B cell (primary cell): ENCODE results near the gene SRR. TPM values are rescaled to one million over a fixed set of nuclear protein-coding genes. Genes with fewer than 3 reads are reported as not detected.

Experiments used
- ATAC-seq: fragments of 200-7000 bp; cut with Tn5 transposase; one replicate; pipeline ENCODE4 v1.10.0; 2021; ENCODE audit warnings: low read depth, mild to moderate bottlenecking, moderate number of reproducible peaks, moderate library complexity
- CTCF ChIA-PET: fragments of 350-600 bp; sonication (Branson Sonifier 250); formaldehyde crosslinking; loops from one replicate; lab custom pipeline; 2021; ENCODE audit warnings: antibody characterized with exemption, inconsistent platforms; lab: Charles Lee
- POLR2A ChIA-PET: fragments of 350-600 bp; sonication (Branson Sonifier 250); formaldehyde crosslinking; loops from one replicate; lab custom pipeline; 2021; ENCODE audit warnings: antibody characterized with exemption; lab: Charles Lee
- DNase-seq: peaks from one replicate; pipeline ENCODE4 v3.0.0; 2013
- H2AFZ ChIP-seq: 2 replicates; pipeline ENCODE4 v1.6.1; 2012; ENCODE audit warnings: mild to moderate bottlenecking, low read depth, low read length; ENCODE audit not compliant: insufficient read depth, poor library complexity, severe bottlenecking
- H3K27ac ChIP-seq, 2 donors: 1 replicate in 1 of 2; 2 replicates in 1 of 2; pipeline ENCODE4 v1.5.1; 2012 to 2013; ENCODE audit warnings: low read length in 2 of 2, mild to moderate bottlenecking in 2 of 2, moderate library complexity in 1 of 2
- H3K27me3 ChIP-seq, 4 experiments: fragments of 200-600 bp in 1 of 4; sonication (generic) in 1 of 4; replicated peaks in 1 of 4; 1 replicate in 2 of 4; 2 replicates in 2 of 4; pipeline versions ENCODE4 v1.6.1 to v1.7.0; 2013 to 2016; ENCODE audit warnings: low read length in 3 of 4, mild to moderate bottlenecking in 2 of 4, mixed read lengths in 1 of 4, moderate library complexity in 1 of 4; ENCODE audit not compliant: insufficient read depth in 4 of 4, control insufficient read depth in 3 of 4; ENCODE audit errors: control extremely low read depth in 1 of 4
- H3K36me3 ChIP-seq, 2 experiments: replicated peaks in 1 of 2; 1 replicate in 1 of 2; 2 replicates in 1 of 2; pipeline versions ENCODE4 v1.6.1 to v1.7.1; 2013; ENCODE audit warnings: low read length in 1 of 2; ENCODE audit not compliant: insufficient read depth in 2 of 2, control insufficient read depth in 1 of 2; ENCODE audit errors: control extremely low read depth in 1 of 2, extremely low read depth in 1 of 2
- H3K4me1 ChIP-seq, 2 donors: fragments of 200-600 bp in 1 of 2; sonication (generic) in 1 of 2; 1 replicate in 1 of 2; 2 replicates in 1 of 2; pipeline versions ENCODE4 v1.5.1 to v1.6.1; 2013 to 2017; ENCODE audit warnings: low read length in 2 of 2; ENCODE audit not compliant: control insufficient read depth in 2 of 2, insufficient read depth in 2 of 2
- H3K4me2 ChIP-seq: replicated peaks from 2 replicates; pipeline ENCODE3; 2012; ENCODE audit warnings: mild to moderate bottlenecking, low read depth, low read length; ENCODE audit not compliant: poor library complexity, severe bottlenecking
- H3K4me3 ChIP-seq, 5 experiments: fragments of 200-600 bp in 1 of 5; sonication (generic) in 1 of 5; 1 replicate in 3 of 5; 2 replicates in 2 of 5; pipeline versions ENCODE4 v1.5.1 to v1.7.0; 2011 to 2016; ENCODE audit warnings: low read length in 4 of 5, mild to moderate bottlenecking in 4 of 5, low read depth in 2 of 5, control low read depth in 1 of 5, moderate library complexity in 1 of 5; ENCODE audit not compliant: insufficient read depth in 1 of 5; ENCODE audit errors: control extremely low read depth in 1 of 5, extremely low read depth in 1 of 5
- H3K79me2 ChIP-seq: fragments of 200-600 bp; sonication (generic); one replicate; pipeline ENCODE4 v1.6.0; 2016; ENCODE audit warnings: low read length; ENCODE audit not compliant: control insufficient read depth, insufficient read depth
- H3K9ac ChIP-seq: fragments of 200-600 bp; sonication (generic); 2 replicates; pipeline ENCODE4 v1.6.1; 2017; ENCODE audit warnings: mild to moderate bottlenecking, low read length, moderate library complexity
- H3K9me3 ChIP-seq, 3 donors: one replicate each; pipeline versions ENCODE4 v1.6.1 to v1.7.1; 2013; ENCODE audit warnings: low read length in 2 of 3; ENCODE audit not compliant: control insufficient read depth in 2 of 3, insufficient read depth in 1 of 3; ENCODE audit errors: control extremely low read depth in 1 of 3
- H4K20me1 ChIP-seq: 2 replicates; pipeline ENCODE4 v1.6.0; 2012; ENCODE audit warnings: mild to moderate bottlenecking, low read length; ENCODE audit not compliant: insufficient read depth, control insufficient read depth, poor library complexity, severe bottlenecking
- H3K27ac Mint-ChIP-seq: one replicate; pipeline ENCODE4 v1.8.0; 2021; ENCODE audit warnings: mixed read lengths
- H3K27me3 Mint-ChIP-seq: one replicate; pipeline ENCODE4 v1.8.0; 2021; ENCODE audit warnings: mixed read lengths
- H3K4me1 Mint-ChIP-seq: one replicate; pipeline ENCODE4 v1.8.0; 2021; ENCODE audit warnings: mixed read lengths
- H3K4me3 Mint-ChIP-seq: one replicate; pipeline ENCODE4 v1.8.0; 2021; ENCODE audit warnings: mixed read lengths
- H3K9me3 Mint-ChIP-seq: one replicate; pipeline ENCODE4 v1.8.0; 2022; ENCODE audit warnings: mixed read lengths; ENCODE audit not compliant: insufficient read depth
- EZH2 ChIP-seq: IDR thresholded peaks from 2 replicates; pipeline ENCODE4 v1.6.1; 2012; ENCODE audit warnings: borderline replicate concordance, low read depth, mild to moderate bottlenecking, moderate library complexity, low read length; ENCODE audit not compliant: insufficient read depth, poor library complexity, severe bottlenecking
- WGBS: methylation state at CpG from one replicate; pipeline ENCODE4 v1.1.5; 2013; ENCODE audit warnings: missing lambda C conversion rate; ENCODE audit not compliant: insufficient coverage; 5-methylcytosine and 5-hydroxymethylcytosine counted together
- intact Hi-C: fragments of 100-400 bp; cut with micrococcal nuclease; formaldehyde crosslinking; loops from one replicate; pipeline ENCODE4 v1.10.0; 2022
- polyA plus RNA-seq: library from polyadenylated mRNA; depleted of rRNA; stranded (reverse); fragments of >200 nt; gene quantifications from 2 replicates; pipeline ENCODE4 v1.2.3, GENCODE V29; 2012
- total RNA-seq, 2 donors: library from RNA; stranded (reverse); fragments of 120-200 nt in 1 of 2; gene quantifications; 1 replicate in 1 of 2; 2 replicates in 1 of 2; pipeline versions ENCODE4 v1.2.3 to v1.2.4, GENCODE V29; 2013 to 2022
- TF ChIP-seq, protein P1 (sequence below): fragments of 200-600 bp; IDR thresholded peaks from one replicate; pipeline ENCODE4 v1.8.0; 2022; ENCODE audit warnings: antibody characterized with exemption, mild to moderate bottlenecking

SRR gene
- total and polyA plus RNA-seq, 2 donors (not counting 1 experiment from before 2014, with no cell fraction given): 2.6 to 5.1 TPM

DNA sequence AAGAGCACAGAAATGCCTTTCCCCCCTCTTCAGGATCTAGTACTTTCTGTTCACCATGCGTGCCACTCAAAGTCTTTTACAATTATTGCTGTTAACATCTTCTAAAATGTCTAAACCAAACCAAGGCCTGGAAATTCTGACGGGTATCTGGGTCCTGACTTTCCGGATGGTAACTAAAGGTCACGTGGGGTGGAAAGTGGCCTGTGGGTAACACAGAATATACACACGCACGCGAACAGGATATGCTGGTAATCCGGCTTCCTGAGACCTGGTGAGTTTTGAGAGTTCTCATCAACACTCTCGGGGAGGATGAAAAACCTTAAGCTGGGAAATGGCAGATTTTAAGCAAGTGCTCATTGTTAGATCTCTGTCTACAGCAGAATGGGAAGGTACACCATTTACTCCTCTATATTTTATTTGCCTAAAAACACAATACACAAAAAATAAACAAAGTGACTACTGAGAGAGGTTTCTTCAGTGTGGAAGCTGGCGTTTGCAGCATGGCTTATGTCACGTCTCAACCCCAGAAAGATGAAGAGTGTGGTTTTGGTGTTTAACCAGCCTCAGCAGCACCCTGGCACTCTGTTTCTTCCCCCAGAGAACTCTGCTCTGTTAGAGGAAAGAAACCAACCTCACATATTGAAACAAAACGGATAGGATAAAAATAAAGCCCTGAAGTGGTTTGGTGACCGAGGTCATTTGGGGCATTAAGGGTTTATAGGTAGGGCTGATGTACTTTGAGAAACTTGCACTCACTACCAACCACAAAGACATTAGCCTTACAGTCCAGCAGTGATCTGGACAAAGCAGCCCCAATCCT, 37.5 kb upstream of the SRR start:
- TF ChIP-seq, protein P1, sequence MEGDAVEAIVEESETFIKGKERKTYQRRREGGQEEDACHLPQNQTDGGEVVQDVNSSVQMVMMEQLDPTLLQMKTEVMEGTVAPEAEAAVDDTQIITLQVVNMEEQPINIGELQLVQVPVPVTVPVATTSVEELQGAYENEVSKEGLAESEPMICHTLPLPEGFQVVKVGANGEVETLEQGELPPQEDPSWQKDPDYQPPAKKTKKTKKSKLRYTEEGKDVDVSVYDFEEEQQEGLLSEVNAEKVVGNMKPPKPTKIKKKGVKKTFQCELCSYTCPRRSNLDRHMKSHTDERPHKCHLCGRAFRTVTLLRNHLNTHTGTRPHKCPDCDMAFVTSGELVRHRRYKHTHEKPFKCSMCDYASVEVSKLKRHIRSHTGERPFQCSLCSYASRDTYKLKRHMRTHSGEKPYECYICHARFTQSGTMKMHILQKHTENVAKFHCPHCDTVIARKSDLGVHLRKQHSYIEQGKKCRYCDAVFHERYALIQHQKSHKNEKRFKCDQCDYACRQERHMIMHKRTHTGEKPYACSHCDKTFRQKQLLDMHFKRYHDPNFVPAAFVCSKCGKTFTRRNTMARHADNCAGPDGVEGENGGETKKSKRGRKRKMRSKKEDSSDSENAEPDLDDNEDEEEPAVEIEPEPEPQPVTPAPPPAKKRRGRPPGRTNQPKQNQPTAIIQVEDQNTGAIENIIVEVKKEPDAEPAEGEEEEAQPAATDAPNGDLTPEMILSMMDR: no peak
- intact Hi-C loops: no loop called here
- H3K79me2 ChIP-seq: peaks cover 21% of the 10 kb centered on the region
- peak overlapping the region; percentile 42 for H2AFZ ChIP-seq
- ChIA-PET CTCF (interaction anchor here (0.5 to 3.4 kb wide), 4 partner anchors 21 to 393 kb away, joined by 3 to 20 read pairs (median 4); partner anchors contain the start of gene HIC1), POLR2A (interaction anchor here (0.6 kb wide), 1 partner anchor 51 kb away, joined by 3 read pairs; no protein-coding TSS in a partner anchor)
- whole genome bisulfite sequencing: 60% methylated on average over 1 of the region's 13 CpGs
- Mint-ChIP-seq H3K4me3 (peak overlapping the region; percentile 80), H3K27ac (peak overlapping the region; percentile 90), H3K4me1 (peaks cover 17% of the 10 kb centered on the region), H3K27me3 (no peaks in the 10 kb centered on the region), H3K9me3 (no peaks in the 10 kb centered on the region)
- peaks cover 15 to 22% of the 10 kb centered on the region in 2 donors for H3K4me1 ChIP-seq
- H3K9me3 ChIP-seq: no peaks in the 10 kb centered on the region
- peak overlapping the region; percentile 78 to 90 for H3K27ac ChIP-seq
- H4K20me1 ChIP-seq: no peaks in the 10 kb centered on the region
- H3K4me2 ChIP-seq: peak overlapping the region; percentile 57
- DNase-seq (peak; percentile 69), ATAC-seq (peak; percentile 83)
- no peaks in the 10 kb centered on the region for H3K27me3 ChIP-seq
- peaks cover 1 to 13% of the 10 kb centered on the region in 2 experiments for H3K36me3 ChIP-seq
- H3K9ac ChIP-seq: peak overlapping the region; percentile 51
- peak overlapping the region in 2 of 5 experiments; percentile 26 to 27 for H3K4me3 ChIP-seq

DNA sequence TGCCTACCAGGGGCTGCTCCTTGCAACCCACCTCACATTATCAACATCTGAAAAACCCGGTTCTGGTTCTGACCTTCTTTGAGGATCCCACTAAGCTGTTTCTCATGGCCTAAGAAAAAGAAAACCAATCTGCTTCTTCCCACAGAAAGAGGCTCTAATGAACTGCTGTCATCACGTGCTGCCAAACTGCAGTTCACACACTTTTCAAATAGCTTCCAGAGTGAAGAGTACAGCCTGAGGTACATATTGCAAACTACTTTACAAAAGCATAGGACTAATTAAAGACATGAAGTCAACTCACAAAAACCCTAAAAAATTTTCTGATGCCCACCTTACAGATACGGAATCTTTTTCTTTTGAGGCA, 36.9 kb upstream of the SRR start:
- DNase-seq: no peak
- intact Hi-C loops: no loop called here
- Histone ChIP-seq H3K79me2 (peaks cover 20% of the 10 kb centered on the region), H3K27ac (peak overlapping the region; percentile 78 to 90), H3K4me3 (no peak overlapping the region), H3K27me3 (no peaks in the 10 kb centered on the region), H3K9ac (peak overlapping the region; percentile 51), H4K20me1 (no peaks in the 10 kb centered on the region), H2AFZ (peak overlapping the region; percentile 42), H3K36me3 (peaks cover 1 to 13% of the 10 kb centered on the region in 2 experiments), H3K9me3 (no peaks in the 10 kb centered on the region), H3K4me2 (peak overlapping the region; percentile 57), H3K4me1 (peaks cover 15 to 22% of the 10 kb centered on the region in 2 donors)
- ATAC-seq: no peak
- TF ChIP-seq, protein P1: no peak
- TF ChIP-seq EZH2: no peak
- H3K27ac Mint-ChIP-seq: peak overlapping the region; percentile 90
- CTCF ChIA-PET: interaction anchor here (0.5 to 3.4 kb wide), 5 partner anchors 21 to 392 kb away, joined by 3 to 20 read pairs (median 3); partner anchors contain the start of gene HIC1
- H3K27me3 Mint-ChIP-seq: no peaks in the 10 kb centered on the region
- POLR2A ChIA-PET: interaction anchor here (0.6 kb wide), 1 partner anchor 8 kb away, joined by 3 read pairs; no protein-coding TSS in a partner anchor
- WGBS: 71% methylated on average over 3 of the region's 3 CpGs
- H3K9me3 Mint-ChIP-seq: no peaks in the 10 kb centered on the region
- peak overlapping the region; percentile 80 for H3K4me3 Mint-ChIP-seq
- H3K4me1 Mint-ChIP-seq: peaks cover 15% of the 10 kb centered on the region
